ENCODE results near the gene USP25.

Gene USP25

GRCh38 chr21:15842565-15842880, 112.7 kb downstream of the USP25 start:
- DNase-seq (ENCODE audit: insufficient read length), result no peak
- TF ChIP-seq POLR2AphosphoS5 (IDR thresholded peaks at IDR 0.05; ENCODE audit: low read depth, low read length) (no peak), TAF1 (IDR thresholded peaks at IDR 0.05; ENCODE audit: borderline replicate concordance, low read depth, low read length) (no peak), POLR2A (IDR thresholded peaks at IDR 0.05; ENCODE audit: low read depth, low read length) (no peak)
- FAIRE-seq, result no peak

DNA sequence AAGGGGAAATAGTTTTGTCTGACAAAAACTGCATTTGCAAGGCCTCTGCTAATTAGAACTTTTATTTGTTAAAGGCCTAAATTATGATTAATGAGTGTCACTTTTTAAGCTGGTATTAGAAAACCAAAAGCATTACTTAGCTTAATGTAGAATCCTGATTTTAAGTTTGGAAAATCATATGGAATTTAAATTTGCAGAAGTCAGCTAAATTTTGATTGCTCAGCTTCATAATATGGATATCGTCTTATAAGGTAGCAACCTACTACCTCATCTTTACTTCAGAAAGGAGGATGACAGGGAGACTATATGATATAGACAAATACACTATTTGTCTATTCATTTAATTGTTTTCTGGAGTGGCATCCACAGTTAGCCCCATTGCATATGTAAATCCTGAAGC, 114.0 kb downstream of the USP25 start:
- no peak for FAIRE-seq

DNA sequence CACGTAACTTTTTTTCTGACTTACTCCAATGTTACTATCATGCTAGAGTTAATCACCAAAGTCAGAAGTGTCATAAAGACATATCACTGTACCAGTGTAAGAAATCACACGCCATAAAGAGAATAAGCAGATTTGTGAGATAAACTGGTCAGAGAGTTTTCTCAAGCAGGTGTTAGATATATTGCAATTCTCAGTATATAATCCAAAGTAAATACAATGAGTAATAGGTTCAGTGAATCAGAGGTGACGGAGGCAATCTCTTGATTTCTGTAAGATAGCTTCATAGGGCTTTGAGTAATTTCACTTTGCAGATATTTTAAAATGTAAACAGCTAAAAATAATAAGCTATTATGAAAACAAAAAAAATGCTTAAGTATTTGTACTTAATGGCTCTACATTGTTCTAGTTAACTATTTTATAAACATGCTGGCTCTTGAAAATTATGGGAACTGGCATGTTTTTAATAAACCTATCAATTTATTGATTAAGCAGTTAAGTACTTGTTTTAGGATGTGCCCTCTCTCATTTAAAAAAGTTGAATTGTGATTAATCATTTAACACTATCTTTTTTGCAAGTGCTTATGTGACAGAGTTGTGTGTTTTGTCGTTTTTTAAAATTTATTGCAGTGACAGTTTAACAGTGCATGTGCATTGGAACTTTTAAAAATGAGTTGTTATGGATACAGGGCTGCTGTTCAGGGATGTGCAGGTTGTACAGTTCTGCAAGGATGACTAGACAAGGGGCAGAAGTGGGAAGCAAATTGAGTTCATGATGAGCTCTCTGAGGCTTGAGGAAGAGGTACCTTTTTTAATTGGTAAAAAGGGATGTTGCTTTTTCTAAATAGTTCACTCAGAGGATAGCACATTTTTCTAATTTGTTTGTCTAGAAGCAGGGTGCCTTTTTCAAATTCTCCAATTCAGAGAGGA, 119.1 kb downstream of the USP25 start:
- TF ChIP-seq TAF1 (IDR thresholded peaks at IDR 0.05; ENCODE audit: borderline replicate concordance, low read depth, low read length) (no peak), POLR2AphosphoS5 (IDR thresholded peaks at IDR 0.05; ENCODE audit: low read depth, low read length) (no peak), POLR2A (IDR thresholded peaks at IDR 0.05; ENCODE audit: low read depth, low read length) (no peak)
- no peak for DNase-seq (ENCODE audit: insufficient read length)
- no peak for FAIRE-seq

More for the DNA sequence above, 114.0 kb downstream of the USP25 start:
- no peak for DNase-seq (ENCODE audit: insufficient read length)
- TF ChIP-seq TAF1 (IDR thresholded peaks at IDR 0.05; ENCODE audit: borderline replicate concordance, low read depth, low read length) (no peak), POLR2AphosphoS5 (IDR thresholded peaks at IDR 0.05; ENCODE audit: low read depth, low read length) (no peak), POLR2A (IDR thresholded peaks at IDR 0.05; ENCODE audit: low read depth, low read length) (no peak)

DNA sequence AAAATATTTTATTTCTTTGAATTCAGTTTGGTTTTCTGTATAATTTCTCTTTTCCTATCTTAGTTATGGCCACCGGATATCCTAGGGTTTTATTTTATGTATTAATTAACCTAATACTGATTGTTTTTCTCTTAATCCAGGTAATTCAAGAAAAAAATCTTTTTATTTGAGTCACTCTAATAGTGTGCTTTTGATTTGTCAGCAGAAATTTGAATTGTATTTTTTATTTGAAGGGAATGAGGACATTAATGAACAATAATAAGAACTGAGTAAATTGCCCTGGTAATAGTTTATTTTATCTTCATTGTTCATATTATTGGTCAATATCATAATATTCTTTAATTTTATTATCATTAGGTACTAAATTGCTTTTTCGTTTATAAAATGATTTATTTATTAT, 120.1 kb downstream of the USP25 start:
- no peak for TF ChIP-seq POLR2A (IDR thresholded peaks at IDR 0.05; ENCODE audit: low read depth, low read length)
- no peak for TF ChIP-seq TAF1 (IDR thresholded peaks at IDR 0.05; ENCODE audit: borderline replicate concordance, low read depth, low read length)
- TF ChIP-seq POLR2AphosphoS5 (IDR thresholded peaks at IDR 0.05; ENCODE audit: low read depth, low read length), result no peak
- FAIRE-seq (no peak), DNase-seq (ENCODE audit: insufficient read length) (no peak)

- DNase-seq (ENCODE audit: insufficient read length) (no peak), FAIRE-seq (no peak)
- TF ChIP-seq POLR2A (IDR thresholded peaks at IDR 0.05; ENCODE audit: low read depth, low read length) (no peak), TAF1 (IDR thresholded peaks at IDR 0.05; ENCODE audit: borderline replicate concordance, low read depth, low read length) (no peak), POLR2AphosphoS5 (IDR thresholded peaks at IDR 0.05; ENCODE audit: low read depth, low read length) (no peak)
Observed at GRCh38 chr21:15850645-15851044, 120.9 kb downstream of the USP25 start.

GRCh38 chr21:15852146-15852545, 122.4 kb downstream of the USP25 start:
- no peak for FAIRE-seq
- DNase-seq (ENCODE audit: insufficient read length), result no peak
- TF ChIP-seq POLR2A (IDR thresholded peaks at IDR 0.05; ENCODE audit: low read depth, low read length), result no peak
- TF ChIP-seq POLR2AphosphoS5 (IDR thresholded peaks at IDR 0.05; ENCODE audit: low read depth, low read length), result no peak
- TF ChIP-seq TAF1 (IDR thresholded peaks at IDR 0.05; ENCODE audit: borderline replicate concordance, low read depth, low read length), result no peak

DNA sequence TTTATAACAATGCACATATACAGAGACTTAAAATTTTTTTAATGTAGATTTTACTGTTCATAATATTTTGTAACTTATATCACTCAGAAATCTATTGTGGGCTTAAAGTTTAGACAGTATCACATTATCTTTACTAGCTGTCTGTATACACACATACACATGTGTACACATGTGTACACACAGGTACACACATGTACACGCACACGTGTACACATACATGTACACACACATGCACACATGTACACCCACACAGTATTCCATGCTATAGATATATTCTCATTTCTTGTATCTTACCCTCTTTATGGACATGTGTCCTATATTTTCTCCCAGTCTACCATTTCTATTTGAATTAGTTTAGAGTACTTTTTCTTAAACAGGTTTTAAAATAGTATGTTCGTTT, 123.3 kb downstream of the USP25 start:
- no peak for FAIRE-seq
- DNase-seq (ENCODE audit: insufficient read length), result no peak
- no peak for TF ChIP-seq TAF1 (IDR thresholded peaks at IDR 0.05; ENCODE audit: borderline replicate concordance, low read depth, low read length)
- TF ChIP-seq POLR2AphosphoS5 (IDR thresholded peaks at IDR 0.05; ENCODE audit: low read depth, low read length), result no peak
- TF ChIP-seq POLR2A (IDR thresholded peaks at IDR 0.05; ENCODE audit: low read depth, low read length), result no peak

DNA sequence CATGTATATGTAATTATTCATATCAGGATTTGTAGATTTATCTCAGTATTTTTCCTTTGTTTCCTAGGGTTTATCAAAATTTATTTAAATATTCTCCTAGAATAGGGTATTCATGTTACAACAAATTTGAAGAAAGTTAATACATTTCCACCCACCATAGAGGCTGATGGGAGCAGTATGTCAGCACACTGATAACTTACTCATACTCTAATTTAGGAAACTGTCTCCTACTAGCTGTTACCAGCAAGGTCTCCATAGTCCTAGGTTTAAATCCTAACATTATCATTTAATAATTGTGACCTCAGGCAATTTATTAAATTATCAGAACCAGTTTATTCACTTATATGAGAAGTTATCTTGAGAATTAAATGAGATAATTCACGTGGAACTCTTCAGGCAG, 127.0 kb downstream of the USP25 start:
- FAIRE-seq (no peak), DNase-seq (ENCODE audit: insufficient read length) (no peak)
- TF ChIP-seq POLR2AphosphoS5 (IDR thresholded peaks at IDR 0.05; ENCODE audit: low read depth, low read length) (no peak), POLR2A (IDR thresholded peaks at IDR 0.05; ENCODE audit: low read depth, low read length) (no peak), TAF1 (IDR thresholded peaks at IDR 0.05; ENCODE audit: borderline replicate concordance, low read depth, low read length) (no peak)

DNA sequence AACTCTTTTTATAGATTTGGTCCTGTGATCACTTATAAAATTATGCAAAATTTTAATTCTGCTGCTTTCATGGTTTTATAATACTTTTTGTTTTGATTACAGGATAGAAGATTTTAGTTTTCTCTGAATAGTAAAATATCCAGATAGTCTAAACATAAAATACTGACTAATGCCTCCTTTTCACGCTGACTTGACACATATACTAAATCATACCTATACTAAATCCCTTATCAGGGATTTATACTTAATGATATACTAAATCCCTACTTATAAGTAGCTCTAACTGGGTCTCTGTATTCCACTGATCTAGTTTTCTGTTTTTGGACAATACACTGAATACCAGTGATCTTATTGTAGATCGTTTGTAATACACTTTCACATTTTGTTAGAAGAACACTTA, 128.0 kb downstream of the USP25 start:
- TF ChIP-seq POLR2A (IDR thresholded peaks at IDR 0.05; ENCODE audit: low read depth, low read length) (no peak), TAF1 (IDR thresholded peaks at IDR 0.05; ENCODE audit: borderline replicate concordance, low read depth, low read length) (no peak), POLR2AphosphoS5 (IDR thresholded peaks at IDR 0.05; ENCODE audit: low read depth, low read length) (no peak)
- DNase-seq (ENCODE audit: insufficient read length), result no peak
- FAIRE-seq, result no peak

GRCh38 chr21:15860541-15860940, 130.8 kb downstream of the USP25 start:
- FAIRE-seq, result no peak
- no peak for DNase-seq (ENCODE audit: insufficient read length)
- TF ChIP-seq POLR2A (IDR thresholded peaks at IDR 0.05; ENCODE audit: low read depth, low read length) (no peak), POLR2AphosphoS5 (IDR thresholded peaks at IDR 0.05; ENCODE audit: low read depth, low read length) (no peak), TAF1 (IDR thresholded peaks at IDR 0.05; ENCODE audit: borderline replicate concordance, low read depth, low read length) (no peak)

DNA sequence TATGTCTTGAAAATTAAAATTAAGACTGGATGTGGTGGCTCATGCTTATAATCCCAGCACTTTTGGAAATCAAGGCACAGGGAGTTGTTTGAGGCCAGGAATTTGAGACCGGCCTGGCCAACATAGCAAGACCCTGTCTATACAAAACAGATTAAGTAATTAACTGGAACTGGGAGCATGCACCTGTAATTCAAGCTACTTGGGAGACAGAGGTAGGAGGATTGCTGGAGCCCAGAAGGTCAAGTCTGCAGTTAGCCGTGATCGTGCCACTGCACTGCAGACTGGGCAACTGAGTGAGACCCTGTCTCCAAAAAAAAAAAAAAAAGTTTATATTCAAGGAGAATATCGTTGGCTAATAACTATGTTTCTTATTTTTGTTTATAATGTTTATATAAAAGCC, 139.2 kb downstream of the USP25 start:
- no peak for DNase-seq (ENCODE audit: insufficient read length)
- FAIRE-seq, result no peak
- TF ChIP-seq POLR2A (IDR thresholded peaks at IDR 0.05; ENCODE audit: low read depth, low read length) (no peak), TAF1 (IDR thresholded peaks at IDR 0.05; ENCODE audit: borderline replicate concordance, low read depth, low read length) (no peak), POLR2AphosphoS5 (IDR thresholded peaks at IDR 0.05; ENCODE audit: low read depth, low read length) (no peak)

- DNase-seq (ENCODE audit: insufficient read length) (no peak), FAIRE-seq (no peak)
- no peak for TF ChIP-seq POLR2AphosphoS5 (IDR thresholded peaks at IDR 0.05; ENCODE audit: low read depth, low read length)
- TF ChIP-seq TAF1 (IDR thresholded peaks at IDR 0.05; ENCODE audit: borderline replicate concordance, low read depth, low read length), result no peak
- no peak for TF ChIP-seq POLR2A (IDR thresholded peaks at IDR 0.05; ENCODE audit: low read depth, low read length)
Observed at GRCh38 chr21:15870819-15871218, 141.0 kb downstream of the USP25 start.

Data from GM12892 (cell line).